Stimulated activated CD8-positive, alpha-beta memory T cell treated with anti-CD3 and anti-CD28 coated beads, Interleukin-15, amount 100 ng/mL, for 4 hours (primary cell): ENCODE results near the gene ATXN10.

Experiments
- DNase-seq, 2 donors: peaks; one replicate each; pipeline ENCODE4 v3.0.0-alpha.2; 2020; ENCODE audit warnings: low read depth in 2 of 2

ATXN10 gene

DNA sequence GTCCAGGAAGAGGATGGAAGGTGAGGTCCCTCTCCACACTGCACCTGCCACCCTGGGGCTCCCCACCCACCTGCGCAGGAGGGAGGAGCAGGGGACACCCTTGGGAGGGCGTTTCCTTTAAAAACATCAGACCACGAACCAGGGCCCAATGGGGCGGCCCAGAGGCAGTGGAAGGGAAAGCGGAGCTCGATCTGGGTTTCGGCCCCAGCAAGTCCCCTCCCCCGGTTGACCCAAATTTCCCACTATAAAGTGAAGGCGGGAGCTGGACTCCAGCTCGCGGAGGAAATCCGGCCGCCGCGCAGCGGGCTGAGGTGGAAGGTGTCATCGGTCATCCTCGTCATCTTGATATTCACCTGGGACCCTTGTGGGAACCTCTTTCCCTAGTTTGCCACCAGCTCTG lies 206.0 kb downstream of the ATXN10 start:
- no peak for DNase-seq

DNA sequence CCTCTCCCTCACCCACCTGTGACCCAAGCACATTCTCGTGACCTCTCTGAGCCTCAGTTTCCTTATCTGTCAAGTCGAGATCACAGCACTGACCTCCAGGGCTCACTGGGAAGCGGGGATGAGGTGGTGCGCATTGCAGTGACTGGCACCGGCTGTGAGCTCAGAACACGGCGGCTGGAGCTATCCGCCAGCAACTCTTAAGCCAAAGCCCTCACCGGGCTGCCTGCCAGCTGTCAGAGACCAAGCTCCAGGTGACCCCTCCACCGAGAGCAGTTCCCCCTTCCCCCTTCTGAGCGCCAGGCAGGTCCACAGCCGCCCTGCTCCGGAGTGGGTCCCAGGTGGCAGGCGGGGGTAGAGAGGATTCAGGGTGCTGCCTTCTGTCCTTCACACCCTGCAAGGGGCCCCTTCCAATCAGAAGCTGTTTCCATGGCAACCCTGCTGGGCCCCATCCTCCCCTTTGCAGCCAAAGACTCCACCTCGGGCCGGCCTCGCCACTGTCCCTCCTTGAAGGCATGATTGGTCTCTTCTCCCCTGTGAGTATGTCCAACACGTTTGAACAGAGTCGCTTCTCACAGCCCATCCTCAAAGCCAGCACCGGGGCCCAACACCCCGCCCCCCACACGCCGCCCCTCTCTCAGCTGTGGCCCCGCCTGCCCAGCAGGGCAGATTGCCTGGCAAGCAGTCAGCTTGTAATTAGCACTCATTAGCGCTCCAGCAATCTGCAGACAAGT lies 206.6 kb downstream of the ATXN10 start:
- no peak for DNase-seq

DNA sequence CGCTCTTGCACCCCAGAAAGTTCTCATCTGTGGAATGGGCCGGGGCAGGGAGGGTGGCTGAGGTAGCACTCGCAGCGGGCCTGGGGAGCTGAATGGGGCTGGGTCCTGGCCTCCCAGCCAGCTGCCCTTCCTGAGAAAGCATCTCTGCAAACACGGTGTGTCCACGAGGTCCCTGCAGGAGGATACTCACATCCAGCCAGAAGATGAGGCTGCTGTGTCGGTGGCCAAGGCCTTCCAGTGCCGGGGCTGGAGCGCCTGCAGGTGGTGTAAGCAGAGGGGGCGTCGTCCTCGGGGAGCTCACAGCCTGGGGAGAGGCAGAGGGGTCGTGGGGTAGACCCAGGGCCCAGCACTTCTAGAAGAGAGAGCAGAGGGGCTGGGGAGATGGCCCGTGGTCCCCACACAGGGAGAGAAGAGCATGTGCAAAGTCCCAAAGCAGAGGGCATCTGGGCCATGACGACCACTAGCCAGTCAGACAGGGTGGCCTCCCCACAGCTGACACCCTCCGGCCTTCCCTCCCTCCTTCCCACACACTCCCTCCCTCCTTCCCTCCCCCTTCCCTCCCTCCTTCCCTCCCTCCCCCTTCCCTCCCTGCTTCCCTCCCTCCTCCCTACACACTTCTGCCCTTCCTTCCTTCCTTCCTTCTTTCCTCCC lies 207.4 kb downstream of the ATXN10 start:
- DNase-seq = no peak

DNA sequence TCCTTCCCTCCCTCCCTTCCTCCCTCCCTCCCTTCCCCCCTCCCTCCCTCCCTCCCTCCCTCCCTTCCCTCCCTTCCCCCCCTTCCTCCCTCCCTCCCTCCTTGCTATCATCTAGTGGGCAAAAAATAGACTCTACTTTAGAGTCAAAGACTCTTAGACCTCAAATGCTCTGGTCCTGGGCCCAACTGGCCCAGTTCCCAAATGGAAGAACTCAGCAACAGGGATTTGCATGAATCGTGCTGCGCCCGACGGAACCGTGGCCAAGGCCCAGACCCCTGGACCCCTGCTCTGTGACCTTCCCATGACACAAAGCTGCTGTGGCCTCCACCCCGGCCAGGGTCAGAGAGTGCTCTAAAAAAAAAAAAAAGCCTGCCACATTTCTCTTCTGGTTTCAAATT lies 207.9 kb downstream of the ATXN10 start:
- DNase-seq = no peak

DNA sequence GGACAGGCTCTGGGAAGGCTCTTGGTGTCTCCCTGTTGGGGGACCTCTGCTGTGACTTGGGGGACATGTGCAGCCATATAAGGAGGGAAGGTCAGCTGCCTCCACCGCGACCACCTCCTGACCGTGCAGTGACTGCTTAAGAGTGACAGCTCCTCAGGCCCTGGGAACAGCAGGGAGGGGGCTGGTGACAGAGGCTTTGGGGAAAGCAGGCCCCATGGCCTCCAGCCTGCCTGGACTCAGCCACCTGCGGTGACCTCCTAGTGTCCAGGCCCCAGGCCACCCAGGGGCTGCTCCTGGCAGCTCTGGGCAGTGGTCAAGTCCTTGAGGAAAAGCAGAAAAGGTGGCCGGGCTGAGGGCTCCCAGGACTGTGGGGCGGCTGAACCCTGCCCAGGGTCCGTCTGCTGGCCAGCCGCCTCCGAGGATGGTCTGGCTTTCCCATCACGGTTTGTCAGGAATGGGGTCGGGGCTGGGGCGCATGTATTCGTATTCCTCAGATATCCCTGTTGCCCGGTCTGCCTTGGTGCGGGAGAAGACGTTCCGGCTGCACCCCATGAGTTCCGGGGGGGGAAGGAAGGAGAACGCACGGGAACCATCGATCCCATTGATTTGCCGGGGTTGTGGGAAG lies 208.6 kb downstream of the ATXN10 start:
- DNase-seq = no peak

DNA sequence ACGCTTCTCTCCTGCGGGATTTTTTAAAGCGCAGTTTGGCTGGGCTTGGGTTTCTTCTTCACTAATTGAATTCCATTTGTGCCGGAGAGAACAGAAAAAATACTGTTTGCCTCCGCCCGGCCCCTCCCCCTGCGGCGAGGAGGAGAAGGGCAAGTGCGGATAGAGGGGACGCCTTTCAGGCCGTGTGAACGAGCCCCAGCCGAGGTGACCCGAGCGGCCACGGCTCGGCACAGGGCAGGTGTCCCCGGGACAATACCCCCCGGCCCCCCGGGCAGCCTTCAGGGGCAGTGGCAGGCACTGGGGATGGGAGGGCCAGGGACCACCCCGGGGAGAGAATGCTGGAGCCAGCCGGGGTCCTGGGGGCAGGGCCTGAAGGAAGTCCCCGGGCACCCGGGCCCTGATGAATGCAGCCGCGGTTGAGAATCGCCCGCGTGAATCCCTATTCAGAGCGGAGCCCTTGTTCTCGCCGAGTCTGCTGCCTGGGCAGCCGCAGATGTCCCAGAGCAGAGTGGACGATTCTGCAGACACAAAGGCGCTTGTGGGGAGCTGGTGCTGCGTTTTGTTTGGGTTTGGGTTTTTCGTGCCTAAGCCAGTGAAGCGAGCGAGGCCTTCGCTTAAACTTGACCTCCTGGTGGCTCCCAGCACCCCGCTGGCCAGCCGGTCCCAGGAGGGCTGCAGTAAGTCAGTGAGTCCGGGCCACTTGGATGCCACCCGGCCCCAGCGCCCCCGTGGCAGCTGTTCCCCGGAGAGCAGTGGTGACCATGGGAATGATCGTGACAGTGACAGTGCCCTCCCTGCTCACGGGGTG lies 209.3 kb downstream of the ATXN10 start:
- DNase-seq = no peak

DNA sequence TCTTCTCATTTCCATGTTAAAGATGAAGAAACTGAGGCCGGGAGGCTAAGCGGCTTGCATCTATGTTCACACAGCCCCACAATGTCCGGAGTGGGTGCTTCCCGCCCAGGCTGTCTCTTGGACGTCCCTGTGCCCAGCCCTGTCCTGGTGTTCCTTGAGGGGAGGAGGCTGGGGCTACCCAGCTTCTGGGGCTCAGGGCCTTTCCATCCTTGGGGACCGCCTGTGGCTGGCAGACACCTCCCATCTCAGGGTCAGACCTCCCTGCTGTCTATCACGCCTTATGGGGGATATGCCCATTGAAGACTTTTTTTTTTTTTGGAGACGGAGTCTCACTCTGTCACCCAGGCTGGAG lies 209.9 kb downstream of the ATXN10 start:
- DNase-seq = no peak

DNA sequence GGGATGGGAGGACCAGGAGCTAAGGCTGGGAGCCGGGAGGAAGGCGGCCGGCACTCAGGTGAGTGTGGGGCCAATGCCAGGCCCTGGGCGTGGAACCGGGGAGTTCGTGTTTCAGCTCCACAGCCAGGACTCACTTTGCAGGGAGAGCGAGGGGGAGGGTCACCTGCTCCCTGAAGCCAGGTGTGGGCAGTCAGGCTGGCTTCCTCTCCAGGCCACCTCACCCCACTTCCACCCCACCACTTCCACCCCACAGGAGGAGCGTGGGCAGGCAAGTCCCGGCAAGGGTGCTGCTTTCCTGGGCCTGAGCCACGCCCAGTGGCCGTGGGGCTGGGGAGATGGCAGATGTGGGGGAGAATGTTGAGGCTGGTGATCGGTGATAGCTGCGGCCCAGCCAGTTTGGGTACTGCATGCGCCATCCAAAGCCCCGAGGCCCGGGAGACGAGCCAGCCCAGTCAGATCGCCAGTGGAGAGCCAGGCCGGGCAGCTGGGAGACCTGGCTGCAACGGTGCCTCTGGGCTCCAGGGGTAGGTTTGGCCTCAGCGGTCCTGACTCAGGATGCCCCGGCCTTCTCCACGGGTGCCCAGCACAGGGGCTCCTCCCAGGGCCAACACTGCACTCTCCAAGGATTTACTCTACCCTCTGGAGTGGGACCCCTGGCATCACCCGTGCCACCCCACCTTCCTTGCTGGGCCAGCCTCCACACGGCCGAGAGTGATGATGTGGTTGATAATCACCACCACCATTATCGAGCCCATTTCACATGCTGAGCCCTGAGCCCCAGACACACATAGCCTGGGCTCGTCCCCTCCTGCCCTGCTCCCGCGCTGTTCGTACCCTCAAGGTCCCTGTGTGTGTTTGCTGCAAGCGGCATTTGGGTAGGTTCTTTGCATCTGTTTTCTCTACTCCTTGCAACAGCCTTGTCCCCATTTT lies 211.5 kb downstream of the ATXN10 start:
- no peak for DNase-seq

DNA sequence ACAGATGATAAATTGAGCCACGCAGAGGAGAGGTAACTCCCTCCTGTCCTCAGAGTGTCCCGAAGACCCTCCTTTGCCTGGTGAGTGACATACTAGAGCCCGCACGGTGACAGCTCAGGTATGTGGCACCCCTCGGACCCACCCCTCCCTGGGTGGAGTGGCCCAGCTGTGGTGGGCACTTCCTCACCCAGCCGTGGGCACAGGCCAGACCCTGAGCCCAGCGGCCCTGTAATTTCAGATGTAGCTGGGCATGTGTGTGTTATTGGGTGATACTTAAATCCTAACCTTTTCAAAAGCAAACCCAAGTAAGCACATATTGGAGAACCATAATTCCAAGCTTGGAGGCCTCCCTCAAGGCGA lies 212.2 kb downstream of the ATXN10 start:
- DNase-seq = no peak

DNA sequence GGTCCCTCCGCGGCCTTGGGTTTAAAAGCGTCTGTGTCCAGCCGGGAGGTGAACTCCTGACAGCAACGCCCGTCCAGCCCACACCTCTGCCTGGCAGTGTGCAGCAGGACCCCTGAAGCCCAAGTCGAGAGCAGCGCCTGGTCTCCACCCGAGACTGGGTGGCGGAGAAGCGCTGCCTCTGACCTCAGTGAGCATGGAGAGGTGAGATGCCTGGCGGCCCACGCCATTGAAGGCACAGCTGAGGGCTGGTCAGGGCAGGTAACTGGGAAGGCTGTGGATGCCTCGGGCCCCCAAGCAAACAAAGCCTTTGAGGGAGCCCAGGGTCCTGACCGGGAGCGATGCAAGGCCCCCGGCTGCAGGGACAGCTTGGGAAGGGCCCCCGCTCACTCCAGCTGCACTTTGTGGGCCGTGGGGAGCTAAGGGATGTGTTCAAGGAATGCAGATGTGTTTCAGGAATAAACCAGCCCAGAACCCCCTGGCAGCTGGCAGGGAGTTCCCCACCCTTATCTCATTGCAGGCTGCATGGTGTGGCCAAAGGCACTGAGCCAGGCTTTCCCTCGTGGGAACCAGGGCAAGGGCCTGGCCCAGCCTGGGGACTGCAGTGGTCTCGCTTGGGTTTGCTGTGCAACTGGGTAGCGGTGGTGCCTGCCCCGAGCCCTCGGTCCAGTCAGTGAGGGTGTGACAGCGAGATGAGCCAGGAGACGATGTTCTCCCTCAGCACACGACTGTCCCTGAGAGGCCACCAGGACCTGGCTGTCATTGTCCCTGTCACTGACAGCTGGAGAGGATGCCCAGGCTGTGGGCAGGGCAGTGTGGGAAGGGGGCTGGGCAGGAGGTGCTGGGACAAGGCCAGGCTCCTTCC lies 212.8 kb downstream of the ATXN10 start:
- no peak for DNase-seq

DNA sequence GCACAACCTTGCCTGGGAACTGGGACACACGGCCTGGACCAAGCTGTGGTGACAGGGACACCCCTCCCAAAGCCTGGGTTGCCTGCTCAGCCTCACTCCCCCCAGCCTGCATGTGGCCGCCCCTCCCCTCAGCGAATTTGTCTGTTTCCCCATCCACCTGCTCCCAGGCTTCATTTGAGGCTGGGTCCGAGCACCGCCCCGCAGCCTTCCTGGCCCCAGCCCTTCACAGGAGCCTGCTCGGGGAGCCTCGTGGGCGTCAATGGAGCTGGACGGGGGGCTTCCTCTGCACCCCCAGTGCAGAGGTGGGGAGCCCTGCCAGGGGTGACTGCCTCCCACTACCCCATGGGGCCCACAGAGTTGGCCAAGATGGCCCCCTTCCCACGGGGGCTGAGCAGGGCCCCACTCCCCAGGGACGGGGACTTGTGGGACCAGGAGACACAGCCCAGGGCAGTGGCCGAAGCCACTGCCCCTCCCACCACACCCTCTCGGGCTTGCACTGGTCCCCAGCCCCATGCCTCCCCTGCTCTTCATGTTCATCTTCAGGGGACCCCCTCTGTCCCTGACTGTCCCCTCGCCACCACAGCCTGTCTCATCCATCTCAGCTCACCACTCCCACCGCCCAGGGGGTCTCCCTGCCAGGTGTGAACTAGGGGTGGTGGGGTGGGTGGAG lies 213.7 kb downstream of the ATXN10 start:
- DNase-seq = no peak

DNA sequence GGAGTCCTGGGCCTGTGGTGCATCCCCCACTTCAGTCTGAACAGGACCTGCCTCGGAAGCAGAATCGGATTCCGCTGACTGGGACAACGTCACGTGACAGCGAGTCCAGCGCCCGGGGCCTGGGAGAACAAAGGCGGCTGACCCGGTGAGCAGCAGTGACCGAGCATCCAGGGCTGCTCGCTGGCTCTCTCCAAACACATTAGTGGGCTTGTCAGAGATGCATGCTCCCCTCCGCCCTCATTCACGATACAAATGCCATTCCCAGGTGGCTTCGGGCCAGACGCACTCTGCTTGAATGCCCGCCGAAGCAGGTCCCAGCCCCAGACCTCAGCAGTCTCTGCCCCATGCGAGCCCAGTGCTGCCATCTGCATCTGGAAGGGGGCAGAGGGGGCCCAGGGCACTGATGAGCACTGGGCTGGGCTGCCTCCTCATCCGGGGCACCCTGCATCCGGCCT lies 214.3 kb downstream of the ATXN10 start:
- DNase-seq = no peak

DNA sequence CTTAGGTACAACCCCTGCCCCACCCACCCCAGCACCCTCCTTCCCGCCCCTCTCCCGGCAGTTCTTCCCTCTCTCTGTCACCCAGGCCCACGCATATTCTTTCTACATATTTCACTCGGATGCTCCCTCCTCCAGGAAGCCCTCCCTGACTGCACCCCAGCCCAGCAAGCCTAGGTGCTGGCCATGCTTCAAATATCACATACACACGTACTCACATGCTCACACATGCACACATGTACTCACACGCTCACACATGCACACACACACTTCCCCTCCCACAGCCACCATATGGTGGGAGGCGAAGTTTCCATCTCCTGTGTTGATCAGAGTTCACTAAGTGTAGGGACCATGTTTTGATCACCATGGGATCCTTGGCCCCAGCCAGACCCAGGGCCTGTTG lies 214.9 kb downstream of the ATXN10 start:
- no peak for DNase-seq

DNA sequence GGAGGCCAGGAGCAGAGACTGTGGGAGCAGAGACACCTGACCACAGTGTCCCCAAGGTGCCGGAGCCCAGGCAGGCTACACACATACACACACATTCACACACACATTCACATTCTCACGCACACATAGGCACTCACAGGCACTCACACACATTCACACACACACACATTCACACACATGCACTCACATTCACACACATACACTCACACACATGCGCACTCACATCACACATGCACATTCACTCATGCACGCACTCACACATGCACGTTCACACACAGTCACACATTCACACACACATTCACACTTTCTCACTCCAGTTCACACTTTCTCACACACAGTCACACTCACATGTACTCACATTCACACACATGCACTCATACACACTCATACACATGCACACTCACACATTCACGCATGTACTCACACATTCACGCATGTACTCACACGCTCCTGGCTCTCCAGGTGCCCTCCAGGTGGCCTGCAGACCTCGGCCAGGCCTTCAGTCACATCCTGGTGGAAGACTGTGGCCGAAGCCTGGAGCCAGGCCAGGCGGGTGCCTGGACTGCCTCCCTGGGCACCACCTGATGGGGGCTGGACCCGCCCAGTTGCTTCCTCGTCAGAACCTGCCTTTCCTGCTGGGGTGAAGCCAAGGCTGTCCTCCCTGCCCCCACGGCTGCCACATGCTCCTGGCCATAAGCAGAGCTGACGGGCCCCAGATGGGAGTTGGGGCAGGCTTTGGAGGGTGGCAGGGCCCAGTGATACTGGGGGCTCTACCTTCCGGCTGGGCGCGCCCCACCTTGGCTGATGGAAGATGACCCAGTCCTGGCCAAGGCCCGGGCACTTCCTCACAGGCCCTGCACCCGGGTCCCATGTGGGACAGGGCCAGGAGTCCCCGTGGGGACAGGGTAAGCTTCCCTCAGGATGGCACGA lies 215.8 kb downstream of the ATXN10 start:
- no peak for DNase-seq

DNA sequence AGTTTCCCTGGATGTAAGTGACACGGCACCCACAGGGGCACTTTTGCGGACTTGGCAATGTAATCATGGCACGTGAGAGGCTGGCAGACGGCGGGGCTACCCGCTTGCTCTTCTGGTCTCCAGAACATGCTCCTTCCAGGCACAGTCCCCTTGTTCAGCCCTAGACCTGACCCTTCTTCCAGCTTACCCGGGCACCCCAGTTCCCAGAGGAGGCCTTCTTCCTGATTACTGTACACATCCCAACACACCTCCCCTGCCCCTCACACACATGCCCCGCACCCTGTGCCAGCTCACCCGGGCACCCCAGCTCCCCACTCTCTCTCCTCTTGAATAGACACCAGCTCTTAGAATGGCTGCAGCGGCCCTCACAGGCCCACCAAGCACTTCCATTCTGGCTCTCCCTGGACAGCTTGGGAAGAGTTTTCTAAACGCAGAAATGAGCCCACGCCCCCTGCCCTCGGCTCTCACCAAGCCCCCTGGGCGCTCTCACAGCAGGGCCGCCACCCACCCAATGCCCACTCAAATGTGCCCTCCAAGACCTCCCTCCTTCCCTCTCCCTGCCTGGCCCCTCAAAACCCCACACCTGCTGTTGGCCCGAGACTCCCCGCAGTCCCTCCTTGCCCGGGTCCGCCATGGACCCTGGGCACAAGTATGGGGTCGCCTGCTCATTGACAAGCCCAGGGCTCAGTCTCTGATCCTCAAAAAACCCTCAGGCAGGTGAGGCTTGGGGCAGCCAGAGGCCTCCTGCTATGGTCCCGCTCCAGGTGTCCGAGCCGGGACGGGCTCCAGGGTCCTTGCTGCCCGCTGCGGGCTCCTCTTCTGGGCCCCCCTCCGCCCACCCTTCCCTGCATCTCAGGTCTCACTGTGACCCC lies 216.8 kb downstream of the ATXN10 start:
- DNase-seq = no peak

DNA sequence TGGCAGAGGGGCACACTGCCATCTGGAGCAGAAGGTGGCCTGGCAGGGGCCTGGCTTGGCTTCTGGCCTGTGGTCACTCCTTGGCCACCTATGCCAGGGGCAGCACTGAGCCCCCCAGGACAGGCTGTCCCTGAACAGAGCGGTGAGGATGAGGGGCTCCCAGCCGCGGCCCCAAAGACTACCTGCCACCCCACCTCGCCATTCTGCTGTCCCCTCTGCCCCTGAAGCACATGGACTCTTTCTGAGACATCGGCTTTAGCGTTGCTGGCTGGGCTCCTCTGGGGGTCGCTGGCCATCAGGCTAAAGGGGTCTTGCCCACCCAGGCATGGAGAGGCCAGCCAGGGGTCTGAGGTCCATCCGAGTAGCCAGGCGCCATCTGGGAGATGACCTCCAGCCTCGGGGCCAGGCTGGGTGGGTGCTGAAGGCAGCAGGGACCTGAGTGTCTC lies 217.5 kb downstream of the ATXN10 start:
- no peak for DNase-seq

DNA sequence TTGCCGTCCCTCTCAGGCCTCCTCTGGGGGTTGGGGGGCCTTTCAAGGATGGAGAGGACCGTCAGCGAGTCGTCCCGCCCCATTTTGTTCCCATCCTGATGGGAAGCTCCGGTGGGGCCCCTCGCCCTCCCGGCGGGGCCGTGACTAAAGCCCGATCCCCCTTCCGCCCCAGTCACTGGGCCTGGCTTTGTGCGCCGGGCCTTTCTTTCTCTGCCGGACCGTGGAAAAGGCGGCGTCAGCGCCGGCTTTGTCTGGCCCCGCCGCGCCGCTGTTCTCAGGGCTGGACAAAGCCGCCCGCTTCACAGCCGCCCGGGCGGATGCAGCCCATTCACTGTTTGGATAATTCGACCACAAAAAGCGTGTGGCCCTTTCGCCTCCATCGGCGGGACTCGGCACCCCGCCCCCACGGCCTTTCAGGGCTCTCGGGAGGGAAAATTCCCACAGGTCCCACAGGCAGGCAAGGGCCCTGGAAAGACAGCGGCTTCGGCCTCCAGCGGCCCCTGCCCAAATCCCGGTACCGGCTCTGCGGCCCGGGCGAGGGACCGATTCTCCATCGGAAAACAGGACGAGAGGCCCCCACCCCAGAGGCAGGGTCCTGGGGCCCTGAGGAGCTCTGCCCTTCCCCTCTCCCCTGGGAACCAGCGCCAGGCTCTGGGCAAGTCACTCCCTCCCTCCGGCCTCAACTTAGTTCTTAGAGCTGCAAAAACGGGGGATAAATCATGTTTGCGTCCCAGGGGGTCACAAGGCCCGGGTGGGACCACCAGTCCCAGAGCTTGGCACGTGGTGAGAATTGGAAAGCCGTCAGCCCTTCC lies 218.1 kb downstream of the ATXN10 start:
- no peak for DNase-seq
